ENCODE data around the gene SCN2A.

SCN2A gene

DNA sequence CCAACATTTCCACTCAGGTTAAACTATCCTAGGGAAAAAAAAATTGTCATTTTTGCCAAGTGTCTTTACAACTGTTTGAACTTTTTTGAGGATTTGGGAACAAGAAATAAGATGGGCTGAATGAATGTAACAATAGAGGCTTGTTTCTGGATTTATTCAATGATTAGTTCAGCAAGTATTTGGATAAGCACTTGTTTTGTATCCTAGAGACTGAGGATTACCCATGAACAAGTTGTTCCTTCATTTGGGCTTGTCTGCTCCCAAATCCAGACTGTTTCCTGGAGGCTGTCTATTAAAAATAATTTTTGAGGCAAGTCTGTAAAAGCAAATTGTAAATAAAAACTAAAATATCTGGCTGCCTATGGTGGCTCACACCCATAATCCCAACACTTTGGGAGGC lies 168.3 kb downstream of the SCN2A start:
- no peak overlapping the region for H3K4me3 ChIP-seq (replicated peaks; ENCODE audit: low read depth, low read length)
- no peak for DNase-seq (ENCODE audit: low read depth)
- no peak for TF ChIP-seq CTCF (IDR thresholded peaks at IDR 0.05; ENCODE audit: low read length, missing control alignments)

DNA sequence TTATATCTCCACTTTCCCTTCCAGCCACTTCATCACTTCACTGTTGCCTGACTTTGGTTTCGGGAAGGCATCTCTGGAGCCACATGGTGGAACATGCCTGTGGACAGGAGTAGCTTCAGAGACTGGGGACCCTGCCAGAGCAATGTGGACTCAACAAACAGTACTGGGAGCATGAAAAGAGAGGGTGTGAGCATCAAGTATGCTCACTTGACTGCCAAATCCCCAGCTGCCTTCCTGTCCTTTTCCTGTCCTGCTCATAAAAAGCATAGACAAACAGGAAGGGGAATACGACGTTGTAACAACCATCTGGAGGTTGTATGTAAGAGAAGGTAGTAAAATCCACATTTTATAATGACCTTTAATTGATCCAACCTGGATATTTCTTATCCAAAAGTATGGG lies 169.0 kb downstream of the SCN2A start:
- H3K4me3 ChIP-seq (replicated peaks; ENCODE audit: low read depth, low read length), result no peak overlapping the region
- TF ChIP-seq CTCF (IDR thresholded peaks at IDR 0.05; ENCODE audit: low read length, missing control alignments), result no peak
- DNase-seq (ENCODE audit: low read depth), result peak; percentile 14

- DNase-seq (ENCODE audit: low read depth), result no peak
- no peak for TF ChIP-seq CTCF (IDR thresholded peaks at IDR 0.05; ENCODE audit: low read length, missing control alignments)
- no peak overlapping the region for H3K4me3 ChIP-seq (replicated peaks; ENCODE audit: low read depth, low read length)
These were observed 171.1 kb downstream of the SCN2A start for GRCh38 chr2:165410276-165410675.

- H3K4me3 ChIP-seq (replicated peaks; ENCODE audit: low read depth, low read length), result no peak overlapping the region
- no peak for TF ChIP-seq CTCF (IDR thresholded peaks at IDR 0.05; ENCODE audit: low read length, missing control alignments)
- DNase-seq (ENCODE audit: low read depth), result no peak
These were observed 175.0 kb downstream of the SCN2A start for GRCh38 chr2:165414187-165414586.

DNA sequence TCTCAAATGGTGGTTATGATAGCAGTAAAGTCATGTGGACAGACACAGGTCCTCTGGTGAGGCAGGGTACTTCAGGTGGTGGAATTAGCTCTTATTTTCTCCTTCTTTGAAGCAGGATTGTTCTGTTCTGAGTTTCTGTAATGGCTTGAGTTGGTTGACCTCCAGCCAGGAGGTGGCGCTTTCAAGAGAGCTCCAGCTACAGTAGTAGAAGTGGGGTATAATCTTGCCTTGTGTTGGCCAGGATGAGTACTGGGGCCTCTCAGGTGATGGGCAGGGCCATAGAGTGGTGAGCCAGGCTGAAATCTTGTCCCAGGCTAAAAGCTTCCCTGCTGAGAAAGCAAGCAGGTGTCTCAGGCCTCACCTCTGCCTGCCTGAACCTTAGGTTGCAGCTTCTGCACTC lies 177.8 kb downstream of the SCN2A start:
- no peak for DNase-seq (ENCODE audit: low read depth)
- no peak overlapping the region for H3K4me3 ChIP-seq (replicated peaks; ENCODE audit: low read depth, low read length)
- TF ChIP-seq CTCF (IDR thresholded peaks at IDR 0.05; ENCODE audit: low read length, missing control alignments), result no peak

- no peak for DNase-seq (ENCODE audit: low read depth)
- TF ChIP-seq CTCF (IDR thresholded peaks at IDR 0.05; ENCODE audit: low read length, missing control alignments), result no peak
- no peak overlapping the region for H3K4me3 ChIP-seq (replicated peaks; ENCODE audit: low read depth, low read length)
These were observed 181.0 kb downstream of the SCN2A start for GRCh38 chr2:165420231-165420630.

DNA sequence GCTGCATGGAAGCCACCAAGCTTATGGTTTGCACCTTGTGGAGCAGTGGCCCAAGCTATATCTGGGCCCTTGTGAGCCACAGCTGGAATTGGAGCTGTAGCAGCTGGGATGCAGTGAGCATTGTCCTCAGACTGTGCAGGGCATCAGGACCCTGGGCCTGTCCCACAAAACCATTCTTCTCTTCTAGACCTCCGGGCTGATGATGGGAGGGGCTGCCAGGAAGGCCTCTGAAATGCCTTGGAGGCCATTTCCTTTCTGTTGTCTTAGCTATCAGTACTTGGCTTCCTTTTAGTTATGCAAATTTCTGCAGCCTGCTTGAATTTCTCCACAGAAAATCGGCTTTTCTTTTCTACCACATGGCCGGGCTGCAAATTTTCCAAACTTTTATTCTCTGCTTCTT lies 183.9 kb downstream of the SCN2A start:
- H3K4me3 ChIP-seq (replicated peaks; ENCODE audit: low read depth, low read length), result no peak overlapping the region
- no peak for TF ChIP-seq CTCF (IDR thresholded peaks at IDR 0.05; ENCODE audit: low read length, missing control alignments)
- no peak for DNase-seq (ENCODE audit: low read depth)

All from fibroblast of pulmonary artery (primary cell).